Stimulated activated CD8-positive, alpha-beta memory T cell treated with anti-CD3 and anti-CD28 coated beads, Interleukin-7, amount 100 ng/mL, for 1 hour (primary cell): ENCODE results near the gene LILRB3.
"Not testable (repeated sequence)": the region's sequence is repeated elsewhere in the genome, so short reads cannot be mapped to it uniquely, and the experiment has no call there.

ENCODE experiments used
- DNase-seq, 2 donors: peaks; one replicate each; pipeline ENCODE4 v3.0.0-alpha.2; 2020; ENCODE audit warnings: low read depth in 2 of 2

The LILRB3 gene

GRCh38 chr19:54209811-54210494, 12.9 kb downstream of the LILRB3 start:
- no peak for DNase-seq

- no peak for DNase-seq
Measured at GRCh38 chr19:54209058-54209810, 13.6 kb downstream of the LILRB3 start.

- DNase-seq, result no peak
Measured at GRCh38 chr19:54208784-54209057, 14.1 kb downstream of the LILRB3 start.

- no peak for DNase-seq
Measured at GRCh38 chr19:54207983-54208783, 14.6 kb downstream of the LILRB3 start.

- no peak for DNase-seq
Measured at GRCh38 chr19:54207676-54207982, 15.2 kb downstream of the LILRB3 start.

GRCh38 chr19:54207193-54207592, 15.6 kb downstream of the LILRB3 start:
- not testable (repeated sequence) for DNase-seq

GRCh38 chr19:54206831-54207177, 16.0 kb downstream of the LILRB3 start:
- DNase-seq, result no peak

GRCh38 chr19:54206030-54206830, 16.6 kb downstream of the LILRB3 start:
- no peak for DNase-seq

GRCh38 chr19:54204767-54205468, 17.9 kb downstream of the LILRB3 start:
- DNase-seq, result no peak

GRCh38 chr19:54203151-54203611, 19.6 kb downstream of the LILRB3 start:
- no peak for DNase-seq

GRCh38 chr19:54201980-54202379, 20.8 kb downstream of the LILRB3 start:
- DNase-seq, result no peak

- no peak for DNase-seq
Measured at GRCh38 chr19:54201172-54201701, 21.6 kb downstream of the LILRB3 start.

GRCh38 chr19:54199401-54199800, 23.4 kb downstream of the LILRB3 start:
- DNase-seq, result no peak

- DNase-seq, result no peak
Measured at GRCh38 chr19:54197121-54197520, 25.7 kb downstream of the LILRB3 start.

GRCh38 chr19:54196536-54196935, 26.3 kb downstream of the LILRB3 start:
- no peak for DNase-seq

GRCh38 chr19:54194463-54194862, 28.3 kb downstream of the LILRB3 start:
- DNase-seq, result not testable (repeated sequence)

- DNase-seq, result no peak
Measured at GRCh38 chr19:54193011-54193410, 29.8 kb downstream of the LILRB3 start.

GRCh38 chr19:54191811-54192453, 30.9 kb downstream of the LILRB3 start:
- DNase-seq, result no peak

GRCh38 chr19:54191011-54191810, 31.6 kb downstream of the LILRB3 start, which contains the start of gene TSEN34:
TSEN34 (plus strand) TSS chr19:54191308; CDS start chr19:54191365, 57 bp downstream.
- DNase-seq, result peak; percentile 68 to 72
